Mesodermal cell (in vitro differentiated cells): ENCODE results near the gene PAQR6.
A peak's percentile ranks its signal among the peaks of the same experiment; 100 is the strongest.

ENCODE experiments used
- H3K27ac ChIP-seq: 2 replicates; pipeline ENCODE4 v1.7.0; 2013; ENCODE audit warnings: mild to moderate bottlenecking, low read depth, low read length, moderate library complexity; ENCODE audit not compliant: severe bottlenecking
- H3K36me3 ChIP-seq: 2 replicates; pipeline ENCODE4 v1.7.1; 2013; ENCODE audit warnings: mild to moderate bottlenecking, low read length, moderate library complexity; ENCODE audit not compliant: control insufficient read depth, insufficient read depth
- H3K4me1 ChIP-seq: one replicate; pipeline ENCODE4 v1.7.1; 2013; ENCODE audit warnings: mild to moderate bottlenecking, low read length; ENCODE audit not compliant: insufficient read depth, control insufficient read depth, poor library complexity, severe bottlenecking
- H3K4me3 ChIP-seq: 2 replicates; pipeline ENCODE4 v1.7.0; 2013; ENCODE audit warnings: low read length, control low read depth, mild to moderate bottlenecking; ENCODE audit not compliant: insufficient read depth, poor library complexity, severe bottlenecking; ENCODE audit errors: extremely low read depth
- H3K9me3 ChIP-seq: 2 replicates; pipeline ENCODE4 v1.7.1; 2013; ENCODE audit warnings: mild to moderate bottlenecking, low read length, moderate library complexity; ENCODE audit not compliant: control insufficient read depth
- WGBS, 2 experiments: methylation state at CpG; one replicate each; pipeline ENCODE4 v1.1.5; 2013; ENCODE audit warnings: missing lambda C conversion rate in 2 of 2; ENCODE audit not compliant: insufficient coverage in 2 of 2; 5-methylcytosine and 5-hydroxymethylcytosine counted together

The PAQR6 gene

DNA sequence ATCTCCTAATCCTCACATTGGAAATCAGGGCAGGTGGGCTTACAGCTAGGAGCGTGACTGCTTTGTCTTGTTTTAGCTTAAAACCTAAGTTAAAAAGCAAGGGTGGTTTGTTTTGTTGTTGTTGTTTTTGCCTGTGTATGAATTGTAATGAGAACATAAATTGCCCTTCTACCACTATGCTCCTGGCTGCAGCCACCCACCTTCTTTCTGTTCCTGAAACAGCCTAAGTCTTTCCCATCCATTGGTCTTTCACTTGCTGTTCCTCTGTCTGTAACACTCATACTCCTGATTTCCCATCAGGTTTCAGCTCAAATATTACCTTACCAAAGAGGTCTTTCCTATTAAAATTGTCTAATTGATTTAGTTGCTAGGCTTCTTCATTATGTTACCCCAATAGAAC is 35.7 kb upstream of the PAQR6 start:
- Histone ChIP-seq H3K36me3 (peaks cover 27% of the 10 kb centered on the region), H3K4me3 (peak overlapping the region; percentile 96), H3K4me1 (peaks cover 15% of the 10 kb centered on the region), H3K27ac (no peak overlapping the region), H3K9me3 (no peaks in the 10 kb centered on the region)
- no CpG with 5 or more reads among the region's 1 CpG for WGBS, 2 experiments

DNA sequence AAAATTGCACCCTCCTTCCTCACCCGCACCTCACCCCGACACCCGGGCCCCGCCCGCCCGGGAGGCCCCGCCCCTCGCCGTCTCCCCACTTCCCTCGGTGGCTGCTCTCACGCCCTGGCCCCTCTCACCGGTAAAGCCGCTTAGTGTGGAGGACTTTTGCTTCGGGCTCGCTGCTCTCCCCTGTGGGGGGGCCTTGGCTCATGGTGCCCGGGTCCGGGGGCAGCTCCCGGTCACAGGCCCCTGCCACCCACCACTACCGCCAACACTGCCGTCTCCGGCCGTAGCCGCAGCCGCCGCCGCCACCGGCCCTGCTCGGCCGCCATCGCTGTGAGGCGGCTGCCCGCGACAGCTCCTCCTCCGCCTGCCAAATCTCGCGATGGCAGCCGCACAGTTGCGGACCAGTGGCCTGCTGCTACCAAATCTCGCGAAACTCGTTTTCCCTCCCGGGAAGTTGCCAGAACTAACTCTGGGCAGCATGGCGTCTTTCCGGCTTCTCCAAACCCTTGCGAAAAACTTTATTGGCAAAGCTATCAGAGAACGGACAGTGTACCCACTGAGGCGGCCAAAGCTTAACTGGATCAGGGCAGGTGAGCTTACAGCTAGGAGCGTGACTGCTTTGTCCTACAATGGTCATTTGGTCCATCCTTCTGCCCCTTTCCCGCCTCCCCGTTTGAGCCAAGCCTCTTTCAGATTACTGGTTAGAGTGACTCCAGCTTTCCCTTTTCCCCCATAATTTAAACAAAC is 34.8 kb upstream of the PAQR6 start, which contains the start of gene SMG5:
Gene SMG5, minus strand, starts transcription at position 347 of the 744 bp plus-strand sequence. Its CDS starts 145 bp downstream, at position 202.
- no peaks in the 10 kb centered on the region for H3K9me3 ChIP-seq
- peak within 1 kb of the TSS; percentile 88 for H3K27ac ChIP-seq
- H3K4me3 ChIP-seq = peak within 1 kb of the TSS; percentile 96
- WGBS, 2 experiments = 0 to 1% methylated on average over 38 to 39 of the region's 50 CpGs
- peaks cover 33% of the 10 kb centered on the region for H3K36me3 ChIP-seq
- H3K4me1 ChIP-seq = peaks cover 15% of the 10 kb centered on the region

- Histone ChIP-seq H3K27ac (peak overlapping the region; percentile 88), H3K4me1 (peaks cover 15% of the 10 kb centered on the region), H3K36me3 (peaks cover 40% of the 10 kb centered on the region), H3K9me3 (no peaks in the 10 kb centered on the region), H3K4me3 (peak overlapping the region; percentile 96)
- WGBS, 2 experiments = 2 to 12% methylated on average over 14 to 16 of the region's 22 CpGs
Measured at GRCh38 chr1:156281693-156282478, 34.0 kb upstream of the PAQR6 start.

DNA sequence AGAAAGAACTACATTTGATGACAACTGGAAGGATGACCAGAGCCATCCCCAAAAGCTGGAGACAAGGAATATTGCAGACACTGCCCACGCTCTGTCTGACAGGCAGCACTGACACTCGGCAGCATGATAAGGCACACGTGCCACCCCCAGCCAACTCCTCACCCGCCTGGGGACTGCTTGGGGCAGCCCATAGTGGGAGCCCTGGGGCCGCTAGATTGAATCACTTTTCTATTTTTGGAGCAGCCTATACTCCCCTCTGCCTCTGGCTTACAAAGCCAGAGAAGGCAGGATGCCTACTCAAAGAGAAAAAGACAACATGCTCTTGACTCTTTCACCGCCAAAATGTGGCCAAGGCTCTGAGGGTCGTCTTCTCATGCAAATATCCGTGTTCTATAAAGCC is 33.4 kb upstream of the PAQR6 start:
- WGBS, 2 experiments = 58 to 66% methylated on average over 7 to 8 of the region's 8 CpGs
- Histone ChIP-seq H3K27ac (peak overlapping the region; percentile 88), H3K36me3 (peaks cover 46% of the 10 kb centered on the region), H3K4me3 (peak overlapping the region; percentile 96), H3K9me3 (no peaks in the 10 kb centered on the region), H3K4me1 (peaks cover 15% of the 10 kb centered on the region)

DNA sequence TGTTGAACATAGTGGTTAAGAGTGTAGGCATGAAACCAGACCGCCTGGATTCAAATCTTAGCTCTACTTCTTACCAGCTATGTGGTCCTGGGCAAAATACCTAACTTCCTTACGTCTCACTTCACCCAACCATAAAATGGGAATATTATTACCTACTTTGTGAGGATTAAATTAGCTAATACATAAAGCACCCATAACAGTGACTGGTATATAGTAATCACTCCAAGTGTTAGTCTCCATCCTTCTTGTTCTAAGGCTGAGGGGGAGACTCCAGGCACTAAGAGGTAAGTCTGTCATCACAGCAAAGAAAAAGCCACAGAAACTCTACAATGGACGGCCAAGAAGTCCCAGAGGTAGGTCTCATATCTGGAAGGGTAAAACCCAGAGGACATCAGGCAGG is 32.0 kb upstream of the PAQR6 start:
- H3K27ac ChIP-seq = no peak overlapping the region
- H3K9me3 ChIP-seq = no peaks in the 10 kb centered on the region

DNA sequence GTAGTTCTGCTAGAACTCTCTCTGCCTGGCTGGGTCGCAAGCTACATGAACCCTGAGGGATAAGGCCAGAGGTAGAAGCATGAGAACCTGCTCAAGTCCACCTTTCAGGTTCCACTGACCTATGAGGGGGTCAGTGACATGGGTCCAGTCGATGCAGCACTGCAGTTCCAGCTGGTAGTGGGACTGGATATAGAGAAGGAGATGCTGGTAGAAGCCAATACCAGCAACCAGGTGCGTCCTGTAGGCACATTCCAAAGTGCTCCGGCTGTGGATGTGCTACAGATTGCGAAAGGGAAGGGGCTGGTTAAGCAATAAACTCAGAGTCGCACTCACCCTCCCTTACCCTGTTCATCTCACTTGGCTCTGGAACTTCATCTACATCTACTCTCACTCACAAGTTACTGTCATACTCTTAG is 29.1 kb upstream of the PAQR6 start:
- 95 to 98% methylated on average over 5 to 6 of the region's 6 CpGs for WGBS, 2 experiments
- Histone ChIP-seq H3K4me3 (no peak overlapping the region), H3K36me3 (peaks cover 84% of the 10 kb centered on the region), H3K4me1 (peaks cover 7% of the 10 kb centered on the region), H3K9me3 (no peaks in the 10 kb centered on the region), H3K27ac (no peak overlapping the region)

More for the DNA sequence above, 32.0 kb upstream of the PAQR6 start:
- WGBS, 2 experiments = no CpG with 5 or more reads among the region's 3 CpGs
- no peak overlapping the region for H3K4me3 ChIP-seq
- peaks cover 56% of the 10 kb centered on the region for H3K36me3 ChIP-seq
- peaks cover 15% of the 10 kb centered on the region for H3K4me1 ChIP-seq

DNA sequence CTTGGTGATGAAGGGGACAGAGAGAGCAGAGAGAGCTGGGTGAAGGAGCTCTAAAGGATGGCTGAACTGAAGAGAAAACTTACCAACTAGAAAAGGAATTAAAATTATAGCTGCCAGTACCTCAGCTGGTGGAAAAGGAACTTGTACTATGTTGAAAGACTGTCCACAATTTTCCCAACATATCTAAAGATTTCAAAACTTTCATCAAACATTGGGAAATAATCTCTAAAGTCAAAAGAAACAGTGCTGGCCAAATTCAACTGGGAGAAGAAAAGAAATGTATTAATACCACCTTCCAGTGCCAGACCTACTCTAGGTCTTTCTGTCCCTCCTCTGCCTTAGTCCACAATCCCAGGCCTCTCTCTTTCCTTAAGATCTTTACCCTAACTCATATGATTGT is 28.7 kb upstream of the PAQR6 start:
- no peak overlapping the region for H3K4me3 ChIP-seq
- no peaks in the 10 kb centered on the region for H3K9me3 ChIP-seq
- peaks cover 5% of the 10 kb centered on the region for H3K4me1 ChIP-seq
- peaks cover 89% of the 10 kb centered on the region for H3K36me3 ChIP-seq
- H3K27ac ChIP-seq = no peak overlapping the region

GRCh38 chr1:156270314-156270713 is 22.5 kb upstream of the PAQR6 start:
- H3K4me1 ChIP-seq = peaks cover 11% of the 10 kb centered on the region
- no peaks in the 10 kb centered on the region for H3K9me3 ChIP-seq
- 94 to 100% methylated on average over 1 to 2 of the region's 3 CpGs for WGBS, 2 experiments
- H3K27ac ChIP-seq = no peak overlapping the region
- H3K36me3 ChIP-seq = peaks cover 93% of the 10 kb centered on the region
- no peak overlapping the region for H3K4me3 ChIP-seq

DNA sequence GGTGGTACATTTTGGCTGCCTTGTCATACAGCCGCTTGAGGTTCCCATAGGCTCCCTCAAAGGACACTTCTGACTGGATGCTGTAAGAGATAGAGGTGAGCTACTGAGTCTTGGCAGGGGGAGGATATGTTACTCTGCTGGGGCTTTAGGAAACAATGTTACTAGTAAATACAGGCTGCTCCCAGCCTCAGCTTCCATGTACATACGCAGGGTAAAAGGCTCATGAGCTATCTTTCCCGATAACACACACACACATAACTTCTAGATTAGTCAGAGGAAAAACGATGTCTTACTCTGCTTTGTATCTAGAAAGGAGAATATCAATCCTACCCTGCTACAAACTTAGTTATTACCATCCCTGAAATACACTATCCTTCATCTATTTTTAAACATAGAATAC is 20.5 kb upstream of the PAQR6 start:
- peaks cover 11% of the 10 kb centered on the region for H3K4me1 ChIP-seq
- WGBS, 2 experiments = 100% methylated on average over 1 of the region's 4 CpGs; no CpG with 5 or more reads in 1 of the 2 experiments
- H3K4me3 ChIP-seq = no peak overlapping the region
- peaks cover 93% of the 10 kb centered on the region for H3K36me3 ChIP-seq
- H3K9me3 ChIP-seq = no peaks in the 10 kb centered on the region
- no peak overlapping the region for H3K27ac ChIP-seq

- H3K4me1 ChIP-seq = peaks cover 11% of the 10 kb centered on the region
- H3K4me3 ChIP-seq = no peak overlapping the region
- 95 to 96% methylated on average over 11 to 13 of the region's 13 CpGs for WGBS, 2 experiments
- H3K36me3 ChIP-seq = peaks cover 90% of the 10 kb centered on the region
- H3K27ac ChIP-seq = no peak overlapping the region
- H3K9me3 ChIP-seq = no peaks in the 10 kb centered on the region
Measured at GRCh38 chr1:156266051-156266450, 18.2 kb upstream of the PAQR6 start.

DNA sequence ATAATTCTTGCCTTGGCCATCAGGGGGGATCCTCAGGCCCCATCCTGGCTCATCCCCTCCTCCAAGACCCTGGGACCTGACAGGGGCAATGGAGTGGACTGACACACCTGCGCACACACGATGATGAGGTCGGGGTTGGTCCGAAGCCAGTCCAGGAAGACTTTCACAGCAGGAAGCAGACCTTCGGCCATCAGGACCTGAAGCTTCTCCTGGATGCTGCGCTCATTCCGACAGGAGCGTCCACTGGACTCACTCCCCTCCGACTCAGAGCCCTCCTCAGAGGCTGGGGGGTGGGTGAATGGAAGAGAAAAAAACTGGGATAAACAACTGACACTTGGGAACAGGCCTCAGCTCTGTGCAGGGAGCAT is 15.4 kb upstream of the PAQR6 start:
- no peak overlapping the region for H3K4me3 ChIP-seq
- 99 to 100% methylated on average over 8 of the region's 9 CpGs for WGBS, 2 experiments
- peaks cover 97% of the 10 kb centered on the region for H3K36me3 ChIP-seq
- no peaks in the 10 kb centered on the region for H3K9me3 ChIP-seq
- no peak overlapping the region for H3K27ac ChIP-seq
- H3K4me1 ChIP-seq = peaks cover 3% of the 10 kb centered on the region
